Stimulated activated CD8-positive, alpha-beta memory T cell treated with anti-CD3 and anti-CD28 coated beads, Interleukin-15, amount 100 ng/mL, for 24 hours (primary cell): Measurements from ENCODE around the gene FCHSD1.

Source experiments
- DNase-seq: peaks from one replicate; pipeline ENCODE4 v3.0.0-alpha.2; 2020; ENCODE audit warnings: low read depth

The FCHSD1 gene

DNA sequence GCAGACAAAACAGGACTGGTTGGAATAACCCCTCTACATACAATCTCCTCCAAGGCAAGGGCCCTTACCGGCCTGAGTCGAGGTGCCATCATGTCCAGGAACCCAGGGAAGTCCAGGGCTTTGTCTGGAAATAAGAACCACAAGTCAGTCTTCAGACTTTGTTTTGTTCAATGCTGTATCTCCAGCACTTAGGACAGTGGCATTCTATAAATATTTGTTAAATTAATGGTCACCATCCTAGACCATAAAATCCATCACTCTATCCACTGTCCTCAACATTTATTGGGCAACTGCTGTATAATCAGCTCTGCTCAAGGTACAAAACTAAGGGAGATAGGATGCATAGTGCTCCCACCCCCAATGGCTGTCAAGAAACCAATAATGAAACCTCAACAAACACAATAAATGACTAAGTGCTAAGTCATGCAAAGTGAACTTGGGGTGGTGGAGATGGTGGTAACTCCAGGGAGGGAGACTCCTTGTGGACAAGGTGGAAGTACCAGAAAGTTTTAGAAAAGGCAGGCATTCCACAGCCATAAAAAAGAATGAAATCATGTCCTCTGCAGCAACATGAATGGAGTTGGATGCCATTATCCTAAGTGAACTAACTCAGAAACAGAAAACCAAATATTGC, 9.5 kb downstream of the FCHSD1 start:
- no peak for DNase-seq

GRCh38 chr5:141640698-141641097, 10.5 kb downstream of the FCHSD1 start:
- no peak for DNase-seq

- no peak for DNase-seq
These were observed 11.2 kb downstream of the FCHSD1 start for GRCh38 chr5:141640051-141640415.

- DNase-seq: no peak
These were observed 11.7 kb downstream of the FCHSD1 start for GRCh38 chr5:141639357-141640050.

- DNase-seq: no peak
These were observed 12.4 kb downstream of the FCHSD1 start for GRCh38 chr5:141638771-141639170.

- DNase-seq: peak; percentile 23
These were observed 13.3 kb downstream of the FCHSD1 start for GRCh38 chr5:141637767-141638419.

DNA sequence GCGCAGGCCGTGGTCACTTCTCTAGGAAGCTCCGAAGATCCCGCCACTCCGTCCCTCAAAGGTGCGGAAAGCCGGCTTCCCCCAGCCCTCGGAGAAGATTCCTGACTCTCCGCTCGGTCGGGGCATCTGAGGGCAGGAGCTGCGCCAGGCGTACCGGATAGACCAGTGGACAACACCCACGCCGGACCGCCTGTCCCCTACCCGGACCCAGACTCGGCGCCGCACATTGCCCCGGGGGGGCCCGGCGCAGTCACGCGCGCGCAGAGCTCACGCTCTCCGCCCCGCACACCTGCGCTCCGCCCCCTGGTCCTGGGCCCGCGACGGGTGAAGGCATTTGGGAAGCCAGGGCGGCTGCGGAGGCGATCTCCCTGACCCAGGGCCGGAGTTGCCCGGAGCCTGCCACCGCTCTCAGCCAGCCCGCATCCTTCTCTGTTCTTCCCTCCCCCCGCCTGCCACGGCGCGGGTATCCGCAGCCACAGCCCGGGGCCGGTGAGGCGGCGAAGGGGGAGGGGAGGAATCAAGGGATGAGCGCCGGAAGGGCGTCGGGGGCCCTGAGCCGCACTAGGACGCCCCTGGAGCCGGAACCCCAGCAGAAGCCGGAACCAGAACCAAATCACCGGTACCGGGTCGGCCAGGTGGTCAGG, 14.0 kb downstream of the FCHSD1 start:
- DNase-seq: peak; percentile 29

DNA sequence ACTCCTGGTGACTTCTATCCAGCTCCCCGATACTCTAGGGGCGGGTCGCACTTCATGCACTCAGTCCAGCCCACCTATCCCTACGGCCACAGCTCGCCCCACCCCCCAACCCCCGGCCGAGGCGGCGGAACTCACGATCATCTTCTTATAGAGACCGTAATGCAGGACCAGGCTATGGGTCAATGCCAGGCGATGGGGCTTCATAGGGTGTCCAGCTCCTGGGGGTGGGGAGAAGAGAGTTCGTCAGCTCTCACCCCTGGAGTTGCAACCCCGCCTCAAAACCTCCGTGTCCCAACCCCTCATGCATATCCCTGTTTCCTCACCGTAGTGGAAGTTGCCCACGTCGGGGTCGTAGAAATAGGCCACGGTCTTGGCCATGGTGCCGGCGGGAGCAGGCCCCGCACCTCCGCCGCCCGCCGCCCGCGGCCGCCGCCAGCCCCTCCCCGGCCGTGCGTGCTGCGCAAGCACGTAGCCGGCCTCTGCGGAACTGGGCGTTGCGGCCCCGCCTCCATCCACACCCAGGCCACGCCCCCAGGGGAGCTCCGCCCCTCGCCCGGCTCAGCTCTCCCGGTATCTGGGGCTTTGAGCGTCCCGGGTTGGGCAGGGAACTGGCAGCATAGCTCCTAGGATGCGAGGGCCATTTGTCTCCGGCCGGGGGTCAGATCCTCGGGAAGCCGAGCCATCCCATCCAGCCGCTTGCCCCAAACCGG, 14.7 kb downstream of the FCHSD1 start, which contains the start of the genes HDAC3 and RELL2:
Gene HDAC3, minus strand, starts transcription at position 437 of the 710 bp plus-strand sequence. Its CDS starts 59 bp downstream, at position 378.
Gene RELL2, plus strand, starts transcription at position 585 of the 710 bp plus-strand sequence. CDS start 1,229 bp downstream, outside the sequence.
- DNase-seq: peak; percentile 94

DNA sequence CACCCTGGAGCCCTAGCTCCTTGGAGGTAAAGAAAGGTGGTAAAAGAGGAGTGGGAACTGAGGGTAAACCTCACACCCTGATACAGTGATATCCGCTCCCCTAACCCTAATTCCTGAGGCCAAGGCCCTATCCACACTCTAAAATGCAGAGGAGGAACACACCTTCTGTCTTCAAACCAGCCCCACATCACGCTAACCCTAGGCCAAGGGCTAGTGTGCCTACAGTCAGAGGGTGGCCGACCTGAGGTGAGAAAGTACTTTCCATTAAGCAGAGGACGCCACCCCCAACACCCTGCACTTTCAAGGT, 15.2 kb downstream of the FCHSD1 start:
- DNase-seq: no peak

- no peak for DNase-seq
These were observed 15.6 kb downstream of the FCHSD1 start for GRCh38 chr5:141635646-141636045.

- no peak for DNase-seq
These were observed 16.5 kb downstream of the FCHSD1 start for GRCh38 chr5:141634720-141635119.

GRCh38 chr5:141633871-141634561, 17.2 kb downstream of the FCHSD1 start:
- DNase-seq: no peak

DNA sequence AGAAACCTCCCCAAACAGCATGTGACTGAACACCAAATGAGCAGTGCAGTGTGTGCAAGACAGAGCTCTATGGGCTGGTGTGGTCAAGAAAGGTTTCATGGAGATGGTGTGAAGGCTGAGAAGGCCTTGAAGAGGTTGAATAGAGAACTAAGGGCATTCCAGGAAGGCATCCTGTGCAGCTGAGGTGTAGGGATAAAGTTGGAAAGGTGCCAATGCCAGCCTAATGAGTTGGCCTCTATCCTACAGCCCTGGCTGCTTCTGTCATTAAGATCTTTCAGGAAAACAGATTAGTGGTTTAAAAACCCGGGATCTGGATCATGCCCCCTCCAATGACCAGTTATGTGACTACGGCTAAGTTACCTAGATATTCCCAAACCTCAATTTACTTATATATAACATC, 18.6 kb downstream of the FCHSD1 start:
- no peak for DNase-seq

DNA sequence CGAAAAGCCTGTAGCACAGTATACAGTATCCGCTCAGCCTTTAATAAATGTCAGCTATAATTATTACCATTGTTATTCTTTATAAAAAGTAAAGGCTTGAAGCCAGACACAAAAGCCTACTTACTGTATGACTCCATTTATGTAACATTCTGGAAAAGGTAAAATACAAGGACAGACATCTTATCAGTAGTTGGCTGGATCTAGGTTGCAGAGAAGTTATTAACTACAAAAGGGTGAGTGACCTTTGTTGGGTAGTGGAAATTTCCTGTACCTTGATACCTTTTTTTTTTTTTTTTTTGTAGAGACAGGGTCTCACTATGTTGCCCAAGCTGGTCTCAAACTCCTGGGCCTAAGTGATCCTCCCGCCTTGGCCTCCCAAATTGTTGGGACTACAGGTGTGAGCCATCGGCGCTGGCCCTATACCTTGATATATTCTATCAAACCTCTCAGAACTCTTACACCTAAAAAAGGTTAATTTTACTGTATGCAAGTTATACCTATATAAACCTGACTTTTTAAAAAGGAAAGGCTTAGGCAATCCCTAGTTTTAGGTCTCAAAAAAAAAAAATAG, 20.6 kb downstream of the FCHSD1 start:
- DNase-seq: no peak

GRCh38 chr5:141628175-141628788, 22.9 kb downstream of the FCHSD1 start:
- no peak for DNase-seq

- no peak for DNase-seq
These were observed 27.6 kb downstream of the FCHSD1 start for GRCh38 chr5:141623611-141624010.

GRCh38 chr5:141623186-141623585, 28.0 kb downstream of the FCHSD1 start:
- DNase-seq: no peak

DNA sequence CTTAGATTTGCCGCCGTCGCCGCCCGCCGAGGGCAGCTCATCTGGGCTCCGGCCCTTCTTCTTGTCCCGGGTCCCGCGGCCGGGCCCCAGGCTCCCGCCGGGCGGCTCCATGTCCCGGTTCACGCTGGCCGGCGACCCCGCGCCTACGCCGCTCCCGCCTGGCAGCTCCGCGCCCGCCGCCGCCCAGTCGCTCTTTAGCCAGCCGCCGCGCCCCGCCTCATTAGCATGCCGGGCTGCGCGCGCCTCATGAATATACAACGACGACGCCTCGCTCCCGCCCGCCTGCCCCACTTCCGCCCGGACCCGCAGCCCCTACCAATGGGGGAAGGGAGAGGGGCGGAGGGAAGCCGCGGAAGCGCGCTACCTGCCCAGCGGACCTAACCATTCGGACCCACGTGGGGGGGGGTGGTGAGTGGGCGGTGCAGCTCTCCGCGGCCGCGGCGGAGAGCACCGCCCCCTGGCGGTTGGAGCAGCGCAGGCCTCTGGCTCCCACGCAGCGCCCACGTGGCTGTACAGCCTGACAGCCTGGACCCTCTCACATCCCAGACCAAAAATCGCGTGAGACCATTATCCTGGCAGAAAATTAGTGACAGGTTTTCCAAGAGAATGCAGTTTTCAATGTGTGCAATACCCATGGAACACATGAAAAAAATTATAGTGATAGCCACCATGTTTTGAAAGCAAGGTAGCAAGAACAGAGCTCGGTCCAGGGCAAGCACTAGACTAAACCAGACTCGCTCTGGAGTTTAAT, 32.2 kb downstream of the FCHSD1 start, which contains the start of gene DIAPH1:
Gene DIAPH1, minus strand, starts transcription at position 197 of the 751 bp plus-strand sequence. Its CDS starts 86 bp downstream, at position 111.
- DNase-seq: peak; percentile 96

GRCh38 chr5:141618030-141618803, 33.0 kb downstream of the FCHSD1 start:
- no peak for DNase-seq
